GM12878 (cell line): ENCODE measurements around the gene GSG1L. TPM values are rescaled to one million over a fixed set of nuclear protein-coding genes. Genes with fewer than 3 reads are reported as not detected.

ENCODE experiments used
- ATAC-seq: fragments of 200-7000 bp; cut with Tn5 transposase; 3 replicates; pipeline ENCODE4 v1.9.1; 2020; ENCODE audit warnings: mild to moderate bottlenecking, moderate library complexity
- BruUV-seq: library from RNA; stranded (reverse); fragments of 400-500 nt; replicated peaks from 2 replicates; lab custom pipeline; 2021; lab: Mats Ljungman, UMichigan
- CTCF ChIA-PET: fragments of 300-600 bp; sonication (Branson Sonifier 250); formaldehyde crosslinking; extraction: SDS; loops from one replicate; lab custom pipeline; 2021; ENCODE audit warnings: inconsistent platforms; lab: Yijun Ruan, JAX
- POLR2A ChIA-PET: fragments of 350-600 bp; formaldehyde crosslinking; extraction: SDS; loops from one replicate; lab custom pipeline; 2021; ENCODE audit warnings: inconsistent platforms; lab: Charles Lee
- RAD21 ChIA-PET: fragments of 300-600 bp; sonication (Branson Sonifier 250); formaldehyde crosslinking; loops from one replicate; lab custom pipeline; 2023; ENCODE audit warnings: antibody characterized with exemption; ENCODE audit not compliant: unreplicated experiment; lab: Charles Lee
- SMC1A ChIA-PET: fragments of 300-600 bp; sonication (Branson Sonifier 250); formaldehyde crosslinking; loops from one replicate; lab custom pipeline; 2023; ENCODE audit not compliant: unreplicated experiment, uncharacterized antibody; lab: Charles Lee
- DNase-seq: peaks from one replicate; pipeline ENCODE4 v3.0.0-alpha.2; 2011; ENCODE audit warnings: low read depth, low spot score
- FAIRE-seq: peaks from 3 replicates; lab custom pipeline; 2011; peaks lifted over from hg19 to GRCh38; lab: Jason Lieb, UNC
- H2AFZ ChIP-seq: 2 replicates; pipeline ENCODE4 v1.6.0; 2011; ENCODE audit warnings: low read depth, low read length, control low read depth; ENCODE audit not compliant: control insufficient read depth
- H3K27ac ChIP-seq: 2 replicates; pipeline ENCODE4 v1.5.1; 2011; ENCODE audit warnings: control low read depth; ENCODE audit not compliant: control insufficient read depth, insufficient read depth
- H3K27me3 ChIP-seq, 2 experiments: replicated peaks in 1 of 2; 2 replicates each; pipeline versions ENCODE4 v1.6.0 to v1.6.1; 2011; ENCODE audit warnings: low read length in 1 of 2; ENCODE audit not compliant: control insufficient read depth in 2 of 2, insufficient read depth in 2 of 2
- H3K36me3 ChIP-seq, 2 experiments: 2 replicates each; pipeline ENCODE4 v1.5.1; 2011; ENCODE audit warnings: low read length in 1 of 2; ENCODE audit not compliant: control insufficient read depth in 2 of 2, insufficient read depth in 2 of 2
- H3K4me1 ChIP-seq: 2 replicates; pipeline ENCODE4 v1.6.1; 2011; ENCODE audit warnings: mild to moderate bottlenecking, low read length, moderate library complexity, mixed read lengths; ENCODE audit not compliant: control insufficient read depth, insufficient read depth
- H3K4me2 ChIP-seq: 2 replicates; pipeline ENCODE4 v1.6.0; 2011; ENCODE audit warnings: control low read depth; ENCODE audit not compliant: control insufficient read depth, insufficient read depth
- H3K4me3 ChIP-seq: fragments of 200-600 bp; sonication (generic); 2 replicates; pipeline ENCODE4 v1.5.1; 2016
- H3K79me2 ChIP-seq: 2 replicates; pipeline ENCODE4 v1.6.0; 2011; ENCODE audit warnings: low read length; ENCODE audit not compliant: control insufficient read depth, insufficient read depth
- H3K9ac ChIP-seq: 2 replicates; pipeline ENCODE4 v1.8.0; 2011; ENCODE audit warnings: low read length, control low read depth, mixed read lengths; ENCODE audit not compliant: control insufficient read depth, insufficient read depth
- H3K9me3 ChIP-seq: replicated peaks from 3 replicates; pipeline ENCODE4 v1.5.1; 2011; ENCODE audit warnings: mild to moderate bottlenecking, low read length; ENCODE audit not compliant: control insufficient read depth, insufficient read depth
- H4K20me1 ChIP-seq: 2 replicates; pipeline ENCODE4 v1.6.0; 2011; ENCODE audit not compliant: control insufficient read depth, insufficient read depth
- ATF2 ChIP-seq: IDR thresholded peaks from 2 replicates; pipeline ENCODE4 v1.6.1; 2012; ENCODE audit warnings: low read length, inconsistent platforms
- BCL3 ChIP-seq: IDR thresholded peaks from 2 replicates; pipeline ENCODE4 v1.6.1; 2011; ENCODE audit warnings: borderline replicate concordance, low read depth, mild to moderate bottlenecking, moderate library complexity, low read length; ENCODE audit not compliant: insufficient read depth, poor library complexity, severe bottlenecking
- CBX3 ChIP-seq: fragments of 200-600 bp; sonication (generic); IDR thresholded peaks from 2 replicates; pipeline ENCODE4 v1.6.1; 2016; ENCODE audit warnings: low read depth, borderline replicate concordance
- CEBPB ChIP-seq, 2 experiments: fragments of 150-350 bp in 1 of 2; IDR thresholded peaks; 2 replicates each; pipeline ENCODE4 v1.6.1; 2012 to 2014; ENCODE audit warnings: low read depth in 2 of 2, low read length in 2 of 2, borderline replicate concordance in 1 of 2, inconsistent platforms in 1 of 2
- GABPA ChIP-seq: IDR thresholded peaks from 2 replicates; pipeline ENCODE4 v1.6.1; 2014; ENCODE audit warnings: antibody characterized with exemption, low read depth, mild to moderate bottlenecking, inconsistent platforms
- MXI1 ChIP-seq: fragments of 150-350 bp; IDR thresholded peaks from 2 replicates; pipeline ENCODE4 v1.6.1; 2011; ENCODE audit warnings: low read depth, mild to moderate bottlenecking, inconsistent platforms, low read length, improper control_type of control experiment
- NR2C1 ChIP-seq: fragments of 450-650 bp; IDR thresholded peaks from 2 replicates; pipeline ENCODE4 v1.6.1; 2017; ENCODE audit warnings: antibody characterized with exemption, mild to moderate bottlenecking, moderate library complexity
- PAX5 ChIP-seq: IDR thresholded peaks from 2 replicates; pipeline ENCODE4 v1.6.1; 2011; ENCODE audit warnings: low read depth, low read length, borderline replicate concordance
- PAX8 ChIP-seq: fragments of 450-650 bp; IDR thresholded peaks from 2 replicates; pipeline ENCODE4 v1.6.1; 2017; ENCODE audit warnings: mild to moderate bottlenecking, moderate library complexity
- RELA ChIP-seq: fragments of 450-650 bp; IDR thresholded peaks from 2 replicates; pipeline ENCODE4 v1.8.0; 2014; ENCODE audit warnings: borderline replicate concordance; ENCODE audit not compliant: partially characterized antibody
- SMARCA5 ChIP-seq: fragments of 450-650 bp; IDR thresholded peaks from 2 replicates; pipeline ENCODE4 v1.6.1; 2017; ENCODE audit warnings: mild to moderate bottlenecking
- ZBTB4 ChIP-seq: fragments of 450-650 bp; formaldehyde crosslinking; IDR thresholded peaks from 2 replicates; pipeline ENCODE4 v1.4.0; 2022; ENCODE audit warnings: mild to moderate bottlenecking, moderate library complexity
- ZBTB40 ChIP-seq: fragments of 450-650 bp; IDR thresholded peaks from 2 replicates; pipeline ENCODE4 v1.6.1; 2016; ENCODE audit warnings: mild to moderate bottlenecking, moderate library complexity, borderline replicate concordance
- ZNF217 ChIP-seq: fragments of 450-650 bp; IDR thresholded peaks from 2 replicates; pipeline ENCODE4 v1.6.1; 2017; ENCODE audit warnings: antibody characterized with exemption, mild to moderate bottlenecking
- WGBS: methylation state at CpG from one replicate; pipeline ENCODE4 v1.1.6; 2016; ENCODE audit warnings: low lambda C conversion rate; ENCODE audit not compliant: insufficient replicate concordance, insufficient coverage; ENCODE audit errors: missing lambda C conversion rate; 5-methylcytosine and 5-hydroxymethylcytosine counted together
- in situ Hi-C: fragments of 300-500 bp; cut with MboI; formaldehyde crosslinking; loops from 9 replicates; pipeline ENCODE4 v1.14.3; 2018; ENCODE audit warnings: mixed read lengths
- intact Hi-C: fragments of 100-400 bp; cut with micrococcal nuclease; formaldehyde crosslinking; loops from one replicate; pipeline ENCODE4 v1.14.2; 2022; ENCODE audit not compliant: unreplicated experiment
- polyA plus RNA-seq, 11 experiments: library from polyadenylated mRNA; depleted of rRNA in 4 of 11; unstranded in 6 of 11; stranded (reverse) in 5 of 11; fragments of >200 nt; fragmentation: Nextera tagmentation in 4 of 11; fragmentation: Illumina TruSeq in 1 of 11; extraction: Ambion mirVana in 4 of 11; extraction: Trizol in 1 of 11; gene quantifications; 1 replicate in 1 of 11; 2 replicates in 10 of 11; pipeline versions ENCODE4 v1.2.1 to v1.2.3, GENCODE V29; 2011 to 2016; ENCODE audit warnings: inconsistent platforms in 2 of 11, missing spikeins in 2 of 11, low read depth in 1 of 11
- total RNA-seq, 4 experiments: library from RNA; depleted of rRNA in 3 of 4; stranded (reverse); fragments of >200 nt in 3 of 4; fragmentation: Illumina TruSeq in 1 of 4; extraction: Trizol in 1 of 4; gene quantifications; 2 replicates each; pipeline versions ENCODE4 v1.2.1 to v1.2.3, GENCODE V29; 2013 to 2021

The GSG1L gene
- total and polyA plus RNA-seq, 10 of the 15 experiments (the other 5 are each of a cell fraction or from before 2014, with no cell fraction given) = not detected

- Histone ChIP-seq H3K27ac (no peak overlapping the region), H3K36me3 (no peaks in the 10 kb centered on the region), H3K4me3 (no peak overlapping the region), H3K27me3 (peaks cover 2 to 3% of the 10 kb centered on the region in 2 experiments; a peak in 3 of 4 replicates), H3K4me1 (peaks cover 7% of the 10 kb centered on the region), H2AFZ (no peak overlapping the region), H4K20me1 (no peaks in the 10 kb centered on the region), H3K4me2 (no peak overlapping the region), H3K9me3 (no peaks in the 10 kb centered on the region), H3K9ac (no peak overlapping the region), H3K79me2 (no peaks in the 10 kb centered on the region)
- ATAC-seq (no peak), DNase-seq (no peak), FAIRE-seq (no peak)
- POLR2A ChIA-PET = no interaction called here
- CTCF ChIA-PET = no interaction called here
- no TSS peak for BruUV-seq
- TF ChIP-seq BCL3 (no peak), GABPA (no peak), ZBTB4 (CRISPR knock-in tag) (no peak), PAX8 (no peak), CEBPB (IDR thresholded peaks at IDR 0.05; ENCODE audit: borderline replicate concordance in 1 of 2, low read depth in 2 of 2, low read length in 2 of 2) (no peak), MXI1 (no peak), SMARCA5 (no peak), CBX3 (no peak), RELA (no peak), NR2C1 (no peak), ATF2 (no peak), PAX5 (no peak), ZNF217 (no peak), ZBTB40 (no peak)
- SMC1A ChIA-PET = no interaction called here
- RAD21 ChIA-PET = no interaction called here
- intact Hi-C loops = no loop called here
- in situ Hi-C loops = no loop called here
- WGBS = 7% methylated on average over 9 of the region's 9 CpGs
Observed at GRCh38 chr16:27851586-27851985, 211.9 kb downstream of the GSG1L start.
